NT2/D1 (cell line): ENCODE results near the gene DENND5A.
"Not testable (repeated sequence)": the region's sequence is repeated elsewhere in the genome, so short reads cannot be mapped to it uniquely, and the experiment has no call there.

Experiments
- DNase-seq: peaks from one replicate; pipeline ENCODE4 v3.0.0-alpha.2; 2011; ENCODE audit warnings: low read depth, low spot score
- H3K27me3 ChIP-seq: 2 replicates; pipeline ENCODE4 v1.6.0; 2011; ENCODE audit warnings: mild to moderate bottlenecking; ENCODE audit not compliant: insufficient read length, insufficient read depth
- H3K36me3 ChIP-seq: 2 replicates; pipeline ENCODE4 v1.6.1; 2011; ENCODE audit warnings: mild to moderate bottlenecking, low read length, mixed read lengths; ENCODE audit not compliant: insufficient read depth, insufficient read length
- H3K4me1 ChIP-seq: 2 replicates; pipeline ENCODE4 v1.5.1; 2011; ENCODE audit not compliant: insufficient read depth, insufficient read length
- H3K4me3 ChIP-seq: 2 replicates; pipeline ENCODE4 v1.5.1; 2011; ENCODE audit warnings: low read depth; ENCODE audit not compliant: insufficient read length
- H3K9ac ChIP-seq: 2 replicates; pipeline ENCODE4 v1.6.0; 2011; ENCODE audit warnings: low read depth; ENCODE audit not compliant: insufficient read length
- H3K9me3 ChIP-seq: 2 replicates; pipeline ENCODE4 v1.5.1; 2011; ENCODE audit warnings: mild to moderate bottlenecking, low read length; ENCODE audit not compliant: insufficient read depth
- SUZ12 ChIP-seq: IDR thresholded peaks from 2 replicates; pipeline ENCODE4 v1.6.1; 2011; ENCODE audit not compliant: insufficient read length, insufficient read depth; ENCODE audit errors: extremely low read depth
- YY1 ChIP-seq: IDR thresholded peaks from 2 replicates; pipeline ENCODE4 v1.6.1; 2011; ENCODE audit not compliant: insufficient read length, insufficient read depth
- ZNF274 ChIP-seq: IDR thresholded peaks from 2 replicates; pipeline ENCODE4 v1.6.1; 2011; ENCODE audit warnings: mild to moderate bottlenecking, low read depth, low read length

DENND5A gene

GRCh38 chr11:9222654-9223053, 42.5 kb downstream of the DENND5A start:
- TF ChIP-seq ZNF274 (no peak), YY1 (no peak), SUZ12 (no peak)

GRCh38 chr11:9220853-9221252, 44.3 kb downstream of the DENND5A start:
- H3K9ac ChIP-seq, H3K4me3 ChIP-seq, H3K9me3 ChIP-seq, H3K4me1 ChIP-seq, H3K27me3 ChIP-seq, H3K36me3 ChIP-seq, DNase-seq: not testable (repeated sequence)

More at GRCh38 chr11:9222654-9223053, 42.5 kb downstream of the DENND5A start:
- Histone ChIP-seq H3K4me3 (no peak overlapping the region), H3K27me3 (no peaks in the 10 kb centered on the region), H3K9ac (no peak overlapping the region), H3K4me1 (no peaks in the 10 kb centered on the region), H3K9me3 (no peaks in the 10 kb centered on the region), H3K36me3 (no peaks in the 10 kb centered on the region)
- DNase-seq, result no peak

GRCh38 chr11:9219572-9219971, 45.6 kb downstream of the DENND5A start:
- H3K9me3 ChIP-seq, result no peaks in the 10 kb centered on the region
- no peak overlapping the region for H3K4me3 ChIP-seq
- TF ChIP-seq ZNF274 (no peak), YY1 (no peak), SUZ12 (no peak)
- no peak overlapping the region for H3K9ac ChIP-seq
- H3K4me1 ChIP-seq, result no peaks in the 10 kb centered on the region
- no peaks in the 10 kb centered on the region for H3K27me3 ChIP-seq
- no peak for DNase-seq
- no peaks in the 10 kb centered on the region for H3K36me3 ChIP-seq

- TF ChIP-seq YY1 (no peak), SUZ12 (no peak), ZNF274 (no peak)
- no peak overlapping the region for H3K4me3 ChIP-seq
- no peak overlapping the region for H3K9ac ChIP-seq
- no peaks in the 10 kb centered on the region for H3K4me1 ChIP-seq
- no peaks in the 10 kb centered on the region for H3K27me3 ChIP-seq
- no peak for DNase-seq
- no peaks in the 10 kb centered on the region for H3K36me3 ChIP-seq
- H3K9me3 ChIP-seq, result no peaks in the 10 kb centered on the region
Measured at GRCh38 chr11:9219115-9219514, 46.0 kb downstream of the DENND5A start.

- H3K9me3 ChIP-seq, result no peaks in the 10 kb centered on the region
- TF ChIP-seq ZNF274, result no peak
- no peak for TF ChIP-seq YY1
- TF ChIP-seq SUZ12, result no peak
- peak; percentile 15 for DNase-seq
- H3K36me3 ChIP-seq, result no peaks in the 10 kb centered on the region
- H3K9ac ChIP-seq, result peak overlapping the region; percentile 9
- no peaks in the 10 kb centered on the region for H3K27me3 ChIP-seq
- no peak overlapping the region for H3K4me3 ChIP-seq
- H3K4me1 ChIP-seq, result no peaks in the 10 kb centered on the region
Measured at GRCh38 chr11:9214765-9215164, 50.4 kb downstream of the DENND5A start.

- Histone ChIP-seq H3K27me3 (no peaks in the 10 kb centered on the region), H3K4me3 (no peak overlapping the region), H3K4me1 (no peaks in the 10 kb centered on the region), H3K9me3 (no peaks in the 10 kb centered on the region), H3K9ac (no peak overlapping the region), H3K36me3 (no peaks in the 10 kb centered on the region)
- no peak for DNase-seq
- TF ChIP-seq YY1 (no peak), SUZ12 (no peak)
Measured at GRCh38 chr11:9211322-9211721, 53.8 kb downstream of the DENND5A start.

- H3K4me3 ChIP-seq, result no peak overlapping the region
- H3K27me3 ChIP-seq, result no peaks in the 10 kb centered on the region
- no peak for TF ChIP-seq SUZ12
- TF ChIP-seq YY1, result no peak
- TF ChIP-seq ZNF274, result no peak
- peaks cover 2% of the 10 kb centered on the region for H3K36me3 ChIP-seq
- H3K4me1 ChIP-seq, result no peaks in the 10 kb centered on the region
- no peaks in the 10 kb centered on the region for H3K9me3 ChIP-seq
- no peak overlapping the region for H3K9ac ChIP-seq
- DNase-seq, result no peak
Measured at GRCh38 chr11:9210922-9211320, 54.2 kb downstream of the DENND5A start.

- Histone ChIP-seq H3K9me3 (no peaks in the 10 kb centered on the region), H3K4me3 (no peak overlapping the region), H3K36me3 (peaks cover 7% of the 10 kb centered on the region), H3K27me3 (no peaks in the 10 kb centered on the region), H3K9ac (no peak overlapping the region), H3K4me1 (no peaks in the 10 kb centered on the region)
- no peak for TF ChIP-seq ZNF274
- TF ChIP-seq SUZ12, result no peak
- no peak for TF ChIP-seq YY1
- DNase-seq, result no peak
Measured at GRCh38 chr11:9210224-9210921, 54.8 kb downstream of the DENND5A start.

GRCh38 chr11:9209604-9210003, 55.5 kb downstream of the DENND5A start:
- not testable (repeated sequence) for H3K9ac ChIP-seq, DNase-seq, H3K27me3 ChIP-seq, H3K4me3 ChIP-seq, H3K9me3 ChIP-seq, H3K4me1 ChIP-seq, H3K36me3 ChIP-seq
